Endometrial microvascular endothelial cells (primary cell): ENCODE results near the gene DPAGT1. TPM values are rescaled to one million over a fixed set of nuclear protein-coding genes. Genes with fewer than 3 reads are reported as not detected.

Experiments
- in situ Hi-C: cut with HindIII; loops from 2 replicates; pipeline ENCODE4 v1.10.0; 2017; ENCODE audit warnings: low sequenced_read_pairs, low pct_unique_long_range_greater_than_20kb; ENCODE audit errors: inconsistent ontology term
- total RNA-seq: library from RNA; depleted of rRNA; stranded (reverse); fragments of >200 nt; gene quantifications from one replicate; pipeline ENCODE4 v1.2.3, GENCODE V29; 2015; ENCODE audit errors: inconsistent ontology term

The DPAGT1 gene
- total RNA-seq, 1 donor from 2014 or later: 35.8 TPM

GRCh38 chr11:119100994-119101758 is 477 bp downstream of the DPAGT1 start:
- in situ Hi-C loops: loop anchor here (25.0 kb wide), 1 partner anchor 161 kb away; no protein-coding TSS in a partner anchor

DNA sequence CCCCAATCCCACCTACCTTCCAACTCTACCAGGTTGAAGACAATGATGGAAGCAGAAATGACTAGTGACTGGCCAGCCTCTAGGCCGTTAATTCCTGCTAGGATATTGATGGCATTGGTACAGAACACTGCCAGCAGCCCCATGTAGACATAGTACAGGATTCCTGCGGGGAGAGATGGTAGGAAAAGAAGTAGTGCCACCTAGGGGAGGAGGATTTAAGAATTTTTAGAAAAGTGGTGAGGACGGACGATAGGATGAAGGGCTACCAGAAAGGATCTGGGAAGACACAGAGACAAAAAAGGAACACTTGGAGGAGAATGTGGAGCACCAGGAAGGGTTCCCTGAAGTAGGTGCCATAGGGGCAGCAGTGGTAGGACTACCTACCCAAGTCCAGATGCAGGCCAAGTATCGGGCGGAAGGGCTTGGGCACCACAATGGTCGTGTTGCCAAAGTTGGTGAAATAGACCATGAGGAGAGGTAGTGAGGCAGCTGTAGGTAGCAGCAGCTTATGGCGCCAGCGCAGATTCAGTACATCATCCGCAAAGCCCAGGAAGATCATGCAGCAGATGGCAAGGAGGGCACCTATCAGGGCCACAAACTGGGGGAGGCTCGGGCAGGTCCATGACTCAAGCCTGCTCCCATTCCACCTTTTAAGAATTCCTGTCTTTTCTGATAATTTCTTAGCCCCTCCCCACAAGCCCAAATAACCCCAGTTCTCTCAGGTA is 1.2 kb downstream of the DPAGT1 start:
- in situ Hi-C loops: loop anchor here (25.0 kb wide), 1 partner anchor 162 kb away; no protein-coding TSS in a partner anchor

- in situ Hi-C loops: loop anchor here (25.0 kb wide), 1 partner anchor 163 kb away; no protein-coding TSS in a partner anchor
Measured at GRCh38 chr11:119099711-119100110, 1.9 kb downstream of the DPAGT1 start.

GRCh38 chr11:119095066-119095880 is 6.4 kb downstream of the DPAGT1 start:
- in situ Hi-C loops: no loop called here

GRCh38 chr11:119094816-119095065 is 6.9 kb downstream of the DPAGT1 start:
- in situ Hi-C loops: no loop called here

GRCh38 chr11:119093942-119094815 is 7.5 kb downstream of the DPAGT1 start:
- in situ Hi-C loops: no loop called here

GRCh38 chr11:119092880-119093842 is 8.5 kb downstream of the DPAGT1 start:
- in situ Hi-C loops: no loop called here

DNA sequence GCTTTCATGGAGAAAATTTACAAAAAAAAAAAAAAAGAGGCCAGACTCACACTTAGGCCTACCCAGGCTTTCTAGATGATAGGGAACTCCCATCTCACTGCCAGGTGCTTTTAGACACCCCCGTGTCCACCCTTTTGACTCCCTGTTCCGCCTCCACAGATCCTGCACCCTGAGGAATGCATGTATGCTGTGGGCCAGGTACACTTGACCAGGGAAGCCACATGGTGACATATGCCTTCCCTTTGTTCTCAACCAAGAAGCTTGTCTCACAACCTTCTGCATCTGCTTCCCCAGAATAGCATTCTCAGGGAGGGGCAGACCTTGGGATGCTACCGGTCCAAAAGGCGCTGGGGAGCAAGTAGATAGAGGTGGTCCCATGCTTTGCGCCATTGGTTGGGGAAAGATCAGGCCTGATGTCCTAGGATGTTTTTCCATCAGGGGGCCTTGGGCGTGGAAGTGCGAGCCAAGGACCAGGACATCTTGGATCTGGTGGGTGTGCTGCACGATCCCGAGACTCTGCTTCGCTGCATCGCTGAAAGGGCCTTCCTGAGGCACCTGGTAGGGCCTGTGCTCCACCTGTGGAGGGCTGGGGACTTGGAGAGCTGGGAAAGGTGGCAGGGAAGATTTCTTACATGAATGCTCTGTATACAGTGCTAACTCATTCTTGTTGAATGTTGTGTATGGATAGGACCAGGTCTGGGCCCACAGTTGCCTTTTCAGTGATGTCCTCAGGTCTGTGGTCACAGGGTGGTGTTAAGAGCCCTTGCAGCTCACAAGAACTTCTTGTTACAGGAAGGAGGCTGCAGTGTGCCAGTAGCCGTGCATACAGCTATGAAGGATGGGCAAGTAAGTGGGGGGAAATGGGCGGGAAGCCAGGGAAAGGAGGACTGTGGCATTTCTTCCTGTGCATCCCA is 9.4 kb downstream of the DPAGT1 start:
- in situ Hi-C loops: no loop called here

- in situ Hi-C loops: no loop called here
Measured at GRCh38 chr11:119091178-119091577, 10.5 kb downstream of the DPAGT1 start.

GRCh38 chr11:119089319-119089718 is 12.3 kb downstream of the DPAGT1 start:
- in situ Hi-C loops: no loop called here

- in situ Hi-C loops: no loop called here
Measured at GRCh38 chr11:119088406-119088805, 13.2 kb downstream of the DPAGT1 start.

- in situ Hi-C loops: no loop called here
Measured at GRCh38 chr11:119087747-119088241, 13.9 kb downstream of the DPAGT1 start.

DNA sequence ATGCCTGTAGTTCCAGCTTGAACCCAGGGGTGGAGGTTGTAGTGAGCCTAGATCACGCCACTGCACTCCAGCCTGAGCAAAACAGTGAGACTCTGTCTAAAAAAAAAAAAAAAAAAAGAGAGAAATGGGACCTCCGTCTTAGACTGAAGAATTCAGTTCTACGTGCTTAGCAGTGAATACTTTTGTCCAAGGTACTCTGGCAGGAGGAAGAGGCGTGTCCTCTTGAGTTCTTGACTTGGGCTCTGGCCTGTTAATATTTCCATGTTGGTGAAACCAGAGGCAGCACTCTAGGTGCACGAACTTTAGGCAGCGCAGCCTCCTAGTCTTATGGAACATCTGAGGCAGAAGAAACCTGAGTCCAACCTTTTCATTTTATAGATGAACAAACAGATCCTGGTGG is 14.5 kb downstream of the DPAGT1 start:
- in situ Hi-C loops: no loop called here

- in situ Hi-C loops: no loop called here
Measured at GRCh38 chr11:119085437-119085847, 16.2 kb downstream of the DPAGT1 start.

- in situ Hi-C loops: no loop called here
Measured at GRCh38 chr11:119084663-119085436, 16.8 kb downstream of the DPAGT1 start, which contains the start of gene HMBS. HMBS (plus strand) TSS chr11:119084881; CDS start chr11:119085034, 153 bp downstream.
